ENCODE measurements around the gene ACSM4. TPM values are rescaled to one million over a fixed set of nuclear protein-coding genes. Genes with fewer than 3 reads are reported as not detected.

ACSM4 gene
- total RNA-seq, 1 experiment from 2014 or later = not detected

GRCh38 chr12:7264538-7264937, 39.3 kb upstream of the ACSM4 start:
- H3K27me3 Mint-ChIP-seq (ENCODE audit: low read depth) = no peaks in the 10 kb centered on the region; the same call in 1 of the 2 replicates
- ChIA-PET CTCF (no interaction called here), POLR2A (no interaction called here)
- ATAC-seq (no peak), DNase-seq (ENCODE audit: low spot score) (no peak)
- no peaks in the 10 kb centered on the region for H3K9me3 Mint-ChIP-seq
- H3K27ac Mint-ChIP-seq = no peak overlapping the region
- H3K36me3 Mint-ChIP-seq = no peaks in the 10 kb centered on the region
- H3K4me3 Mint-ChIP-seq = no peak overlapping the region
- TF ChIP-seq PRRX2 (CRISPR knock-in tag; IDR thresholded peaks at IDR 0.05) = no peak
- TF ChIP-seq MXD4 (CRISPR knock-in tag; IDR thresholded peaks at IDR 0.05; ENCODE audit: borderline replicate concordance) = no peak
- TF ChIP-seq CBFB (CRISPR knock-in tag; IDR thresholded peaks at IDR 0.05; ENCODE audit: low read depth) = no peak
- TF ChIP-seq TEAD1 (CRISPR knock-in tag; IDR thresholded peaks at IDR 0.05) = no peak
- no peak for TF ChIP-seq SMAD4 (CRISPR knock-in tag; IDR thresholded peaks at IDR 0.05)
- no peak for TF ChIP-seq CDX4 (CRISPR knock-in tag; IDR thresholded peaks at IDR 0.05; ENCODE audit: borderline replicate concordance)
- TF ChIP-seq, protein P1, sequence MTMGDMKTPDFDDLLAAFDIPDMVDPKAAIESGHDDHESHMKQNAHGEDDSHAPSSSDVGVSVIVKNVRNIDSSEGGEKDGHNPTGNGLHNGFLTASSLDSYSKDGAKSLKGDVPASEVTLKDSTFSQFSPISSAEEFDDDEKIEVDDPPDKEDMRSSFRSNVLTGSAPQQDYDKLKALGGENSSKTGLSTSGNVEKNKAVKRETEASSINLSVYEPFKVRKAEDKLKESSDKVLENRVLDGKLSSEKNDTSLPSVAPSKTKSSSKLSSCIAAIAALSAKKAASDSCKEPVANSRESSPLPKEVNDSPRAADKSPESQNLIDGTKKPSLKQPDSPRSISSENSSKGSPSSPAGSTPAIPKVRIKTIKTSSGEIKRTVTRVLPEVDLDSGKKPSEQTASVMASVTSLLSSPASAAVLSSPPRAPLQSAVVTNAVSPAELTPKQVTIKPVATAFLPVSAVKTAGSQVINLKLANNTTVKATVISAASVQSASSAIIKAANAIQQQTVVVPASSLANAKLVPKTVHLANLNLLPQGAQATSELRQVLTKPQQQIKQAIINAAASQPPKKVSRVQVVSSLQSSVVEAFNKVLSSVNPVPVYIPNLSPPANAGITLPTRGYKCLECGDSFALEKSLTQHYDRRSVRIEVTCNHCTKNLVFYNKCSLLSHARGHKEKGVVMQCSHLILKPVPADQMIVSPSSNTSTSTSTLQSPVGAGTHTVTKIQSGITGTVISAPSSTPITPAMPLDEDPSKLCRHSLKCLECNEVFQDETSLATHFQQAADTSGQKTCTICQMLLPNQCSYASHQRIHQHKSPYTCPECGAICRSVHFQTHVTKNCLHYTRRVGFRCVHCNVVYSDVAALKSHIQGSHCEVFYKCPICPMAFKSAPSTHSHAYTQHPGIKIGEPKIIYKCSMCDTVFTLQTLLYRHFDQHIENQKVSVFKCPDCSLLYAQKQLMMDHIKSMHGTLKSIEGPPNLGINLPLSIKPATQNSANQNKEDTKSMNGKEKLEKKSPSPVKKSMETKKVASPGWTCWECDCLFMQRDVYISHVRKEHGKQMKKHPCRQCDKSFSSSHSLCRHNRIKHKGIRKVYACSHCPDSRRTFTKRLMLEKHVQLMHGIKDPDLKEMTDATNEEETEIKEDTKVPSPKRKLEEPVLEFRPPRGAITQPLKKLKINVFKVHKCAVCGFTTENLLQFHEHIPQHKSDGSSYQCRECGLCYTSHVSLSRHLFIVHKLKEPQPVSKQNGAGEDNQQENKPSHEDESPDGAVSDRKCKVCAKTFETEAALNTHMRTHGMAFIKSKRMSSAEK (CRISPR knock-in tag; IDR thresholded peaks at IDR 0.05; ENCODE audit: borderline replicate concordance) = no peak
- no peak for TF ChIP-seq IRF2 (CRISPR knock-in tag; IDR thresholded peaks at IDR 0.05; ENCODE audit: borderline replicate concordance, low read depth)
- TF ChIP-seq ZNF138 (CRISPR knock-in tag; conservative IDR thresholded peaks at IDR 0.05) = no peak
- TF ChIP-seq ZBTB21 (CRISPR knock-in tag; IDR thresholded peaks at IDR 0.05; ENCODE audit: borderline replicate concordance) = no peak
- TF ChIP-seq OVOL2 (CRISPR knock-in tag; IDR thresholded peaks at IDR 0.05; ENCODE audit: borderline replicate concordance) = no peak
- no peak for TF ChIP-seq ZNF281 (CRISPR knock-in tag; IDR thresholded peaks at IDR 0.05)
- TF ChIP-seq NFE2L1 (CRISPR knock-in tag; IDR thresholded peaks at IDR 0.05) = no peak
- TF ChIP-seq ESRRA (CRISPR knock-in tag; IDR thresholded peaks at IDR 0.05; ENCODE audit: borderline replicate concordance) = no peak
- TF ChIP-seq, protein P2, sequence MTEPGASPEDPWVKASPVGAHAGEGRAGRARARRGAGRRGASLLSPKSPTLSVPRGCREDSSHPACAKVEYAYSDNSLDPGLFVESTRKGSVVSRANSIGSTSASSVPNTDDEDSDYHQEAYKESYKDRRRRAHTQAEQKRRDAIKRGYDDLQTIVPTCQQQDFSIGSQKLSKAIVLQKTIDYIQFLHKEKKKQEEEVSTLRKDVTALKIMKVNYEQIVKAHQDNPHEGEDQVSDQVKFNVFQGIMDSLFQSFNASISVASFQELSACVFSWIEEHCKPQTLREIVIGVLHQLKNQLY (CRISPR knock-in tag; IDR thresholded peaks at IDR 0.05) = no peak
- no peak for TF ChIP-seq NFATC4 (CRISPR knock-in tag; IDR thresholded peaks at IDR 0.05)
- no peak for TF ChIP-seq FOXK1 (CRISPR knock-in tag; IDR thresholded peaks at IDR 0.05)
- TF ChIP-seq, protein P3, sequence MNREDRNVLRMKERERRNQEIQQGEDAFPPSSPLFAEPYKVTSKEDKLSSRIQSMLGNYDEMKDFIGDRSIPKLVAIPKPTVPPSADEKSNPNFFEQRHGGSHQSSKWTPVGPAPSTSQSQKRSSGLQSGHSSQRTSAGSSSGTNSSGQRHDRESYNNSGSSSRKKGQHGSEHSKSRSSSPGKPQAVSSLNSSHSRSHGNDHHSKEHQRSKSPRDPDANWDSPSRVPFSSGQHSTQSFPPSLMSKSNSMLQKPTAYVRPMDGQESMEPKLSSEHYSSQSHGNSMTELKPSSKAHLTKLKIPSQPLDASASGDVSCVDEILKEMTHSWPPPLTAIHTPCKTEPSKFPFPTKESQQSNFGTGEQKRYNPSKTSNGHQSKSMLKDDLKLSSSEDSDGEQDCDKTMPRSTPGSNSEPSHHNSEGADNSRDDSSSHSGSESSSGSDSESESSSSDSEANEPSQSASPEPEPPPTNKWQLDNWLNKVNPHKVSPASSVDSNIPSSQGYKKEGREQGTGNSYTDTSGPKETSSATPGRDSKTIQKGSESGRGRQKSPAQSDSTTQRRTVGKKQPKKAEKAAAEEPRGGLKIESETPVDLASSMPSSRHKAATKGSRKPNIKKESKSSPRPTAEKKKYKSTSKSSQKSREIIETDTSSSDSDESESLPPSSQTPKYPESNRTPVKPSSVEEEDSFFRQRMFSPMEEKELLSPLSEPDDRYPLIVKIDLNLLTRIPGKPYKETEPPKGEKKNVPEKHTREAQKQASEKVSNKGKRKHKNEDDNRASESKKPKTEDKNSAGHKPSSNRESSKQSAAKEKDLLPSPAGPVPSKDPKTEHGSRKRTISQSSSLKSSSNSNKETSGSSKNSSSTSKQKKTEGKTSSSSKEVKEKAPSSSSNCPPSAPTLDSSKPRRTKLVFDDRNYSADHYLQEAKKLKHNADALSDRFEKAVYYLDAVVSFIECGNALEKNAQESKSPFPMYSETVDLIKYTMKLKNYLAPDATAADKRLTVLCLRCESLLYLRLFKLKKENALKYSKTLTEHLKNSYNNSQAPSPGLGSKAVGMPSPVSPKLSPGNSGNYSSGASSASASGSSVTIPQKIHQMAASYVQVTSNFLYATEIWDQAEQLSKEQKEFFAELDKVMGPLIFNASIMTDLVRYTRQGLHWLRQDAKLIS (CRISPR knock-in tag; IDR thresholded peaks at IDR 0.05; ENCODE audit: borderline replicate concordance) = no peak
- TF ChIP-seq, protein P4, sequence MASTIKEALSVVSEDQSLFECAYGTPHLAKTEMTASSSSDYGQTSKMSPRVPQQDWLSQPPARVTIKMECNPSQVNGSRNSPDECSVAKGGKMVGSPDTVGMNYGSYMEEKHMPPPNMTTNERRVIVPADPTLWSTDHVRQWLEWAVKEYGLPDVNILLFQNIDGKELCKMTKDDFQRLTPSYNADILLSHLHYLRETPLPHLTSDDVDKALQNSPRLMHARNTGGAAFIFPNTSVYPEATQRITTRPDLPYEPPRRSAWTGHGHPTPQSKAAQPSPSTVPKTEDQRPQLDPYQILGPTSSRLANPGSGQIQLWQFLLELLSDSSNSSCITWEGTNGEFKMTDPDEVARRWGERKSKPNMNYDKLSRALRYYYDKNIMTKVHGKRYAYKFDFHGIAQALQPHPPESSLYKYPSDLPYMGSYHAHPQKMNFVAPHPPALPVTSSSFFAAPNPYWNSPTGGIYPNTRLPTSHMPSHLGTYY (CRISPR knock-in tag; IDR thresholded peaks at IDR 0.05) = no peak
- no peaks in the 10 kb centered on the region for H3K4me1 Mint-ChIP-seq

Data from WTC11 (cell line).